IPS DF 19.7 (cell line): Measurements from ENCODE around the gene RAG2.
"Not testable (repeated sequence)": the region's sequence is repeated elsewhere in the genome, so short reads cannot be mapped to it uniquely, and the experiment has no call there.

Source experiments
- DNase-seq: peaks from one replicate; pipeline ENCODE4 v3.0.0-alpha.2; 2013; ENCODE audit warnings: low read depth, low spot score

Gene RAG2

DNA sequence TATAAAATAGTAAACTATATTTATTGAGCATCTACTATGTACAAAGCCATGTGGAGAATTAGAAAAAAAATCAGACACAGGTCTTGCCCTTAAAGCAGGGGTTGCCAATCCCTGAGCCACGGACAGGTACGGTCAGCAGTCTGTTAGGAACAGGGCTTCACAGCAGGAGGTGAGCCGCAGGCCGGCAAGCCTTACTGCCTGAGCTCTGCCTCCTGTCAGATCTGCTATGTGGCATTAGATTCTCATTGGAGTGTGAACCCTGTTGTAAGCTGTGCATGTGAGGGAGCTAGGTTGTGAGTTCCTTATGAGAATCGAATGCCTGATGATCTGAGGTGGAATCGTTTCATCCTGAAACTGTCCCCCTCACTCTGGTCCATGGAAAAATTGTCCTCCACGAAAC is 2.1 kb upstream of the RAG2 start:
- no peak for DNase-seq

DNA sequence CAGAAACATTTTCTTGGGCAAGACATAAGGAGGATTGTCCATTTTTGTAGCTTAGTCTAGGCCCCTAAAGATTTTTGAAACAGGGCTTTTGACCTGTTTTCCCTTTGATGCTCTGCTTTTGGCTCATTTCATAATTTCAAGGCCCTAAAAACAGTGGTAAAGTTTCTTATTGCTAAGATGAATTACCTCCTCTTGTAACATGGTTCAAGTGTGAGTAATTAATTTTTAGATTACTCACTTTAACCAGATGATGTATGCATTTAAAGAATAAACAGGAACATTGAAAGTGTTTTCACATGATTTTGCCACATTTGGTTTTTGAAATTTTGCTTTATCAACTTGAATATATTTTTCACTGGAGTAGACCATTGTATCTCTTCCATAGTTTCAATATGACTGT is 1.2 kb downstream of the RAG2 start:
- DNase-seq = no peak

DNA sequence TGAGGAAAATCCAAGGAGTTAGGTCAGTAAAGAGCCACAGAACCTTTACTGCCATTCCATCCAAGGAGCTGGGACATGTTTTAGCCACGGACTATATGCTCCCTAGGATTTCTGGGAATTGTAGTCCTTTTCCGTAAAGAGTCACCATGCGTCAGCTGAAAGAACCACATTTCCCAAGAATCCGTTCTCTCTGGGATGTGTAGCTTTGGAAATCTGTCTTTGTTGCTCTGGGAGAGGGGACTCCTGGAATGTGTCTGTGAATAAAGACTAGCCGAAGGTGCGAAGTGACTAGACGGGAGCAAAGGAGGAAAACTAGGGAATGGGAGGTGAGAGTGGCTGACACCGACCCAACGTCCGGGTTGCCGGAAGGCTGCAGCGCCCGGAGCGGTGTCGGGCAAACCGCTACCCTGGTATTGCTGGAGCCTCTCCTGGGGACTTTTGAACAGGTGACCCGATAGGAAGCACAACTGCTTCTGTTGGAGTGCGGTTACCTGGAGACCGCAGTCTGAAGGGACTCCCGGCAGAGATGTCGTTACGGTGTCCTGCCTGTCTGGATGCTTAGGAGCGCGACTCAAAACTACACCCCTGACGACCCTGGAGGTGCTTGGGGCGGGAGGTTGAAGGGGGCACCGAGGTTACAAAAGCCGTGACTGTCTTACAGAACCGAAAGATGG is 3.6 kb downstream of the RAG2 start, which contains the start of gene IFTAP:
TSS of gene IFTAP (plus strand) at position 187 of the 674 bp plus-strand sequence. CDS start 15,602 bp downstream, outside the sequence.
- peak; percentile 94 for DNase-seq

DNA sequence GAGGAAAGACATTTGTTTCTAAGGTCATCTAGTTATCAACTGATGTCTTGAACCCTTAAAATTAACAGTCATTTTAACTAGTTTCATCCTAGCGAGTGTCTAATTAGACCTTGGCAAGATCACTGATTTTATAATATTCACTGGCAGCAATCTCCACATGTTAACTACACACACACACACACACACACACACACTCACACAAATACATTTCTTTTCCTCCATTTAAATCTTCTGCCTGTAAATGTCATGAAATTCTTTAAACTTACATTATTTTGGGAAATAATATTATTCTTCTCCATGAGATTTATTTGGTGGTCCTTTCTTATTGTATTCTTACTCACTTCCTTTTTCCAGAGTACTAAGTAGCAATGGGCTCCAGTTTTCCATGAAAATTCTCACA is 6.6 kb downstream of the RAG2 start:
- no peak for DNase-seq

DNA sequence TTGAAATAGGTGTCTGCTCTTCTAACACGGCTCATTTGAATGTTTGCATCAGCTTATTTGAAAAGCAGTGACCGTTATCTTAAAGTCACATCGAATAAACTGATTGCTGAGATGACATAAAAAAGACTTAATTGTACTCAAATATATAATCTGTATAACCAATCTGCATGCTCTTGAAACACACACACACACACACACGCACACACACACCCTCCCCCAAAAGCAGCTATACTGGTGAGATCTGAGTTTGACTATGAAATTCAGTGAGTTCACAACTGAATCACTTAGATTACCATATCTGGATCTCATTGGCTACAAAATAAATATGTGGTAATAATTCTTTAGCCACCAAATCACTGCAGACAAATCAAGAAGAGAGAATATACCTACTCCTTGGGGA is 7.5 kb downstream of the RAG2 start:
- no peak for DNase-seq

DNA sequence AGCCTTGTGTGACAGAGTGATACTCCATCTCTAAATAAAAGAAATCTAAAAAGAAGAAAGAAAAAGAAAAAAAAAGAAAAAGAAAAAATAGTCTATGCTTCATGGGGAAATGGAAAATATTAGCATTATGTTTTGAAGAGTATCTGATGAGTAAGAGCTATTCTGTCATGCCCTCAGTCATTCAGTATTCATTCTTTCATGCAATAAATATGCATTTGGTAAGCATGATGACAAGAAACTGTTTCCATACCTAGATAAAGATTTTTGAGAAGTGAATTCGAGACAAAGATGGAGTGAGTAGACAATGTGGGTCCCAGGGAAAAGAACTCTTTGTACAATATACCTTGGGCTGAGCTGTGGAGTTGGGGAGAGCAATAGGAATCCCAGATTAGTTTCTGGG is 9.9 kb downstream of the RAG2 start:
- no peak for DNase-seq

DNA sequence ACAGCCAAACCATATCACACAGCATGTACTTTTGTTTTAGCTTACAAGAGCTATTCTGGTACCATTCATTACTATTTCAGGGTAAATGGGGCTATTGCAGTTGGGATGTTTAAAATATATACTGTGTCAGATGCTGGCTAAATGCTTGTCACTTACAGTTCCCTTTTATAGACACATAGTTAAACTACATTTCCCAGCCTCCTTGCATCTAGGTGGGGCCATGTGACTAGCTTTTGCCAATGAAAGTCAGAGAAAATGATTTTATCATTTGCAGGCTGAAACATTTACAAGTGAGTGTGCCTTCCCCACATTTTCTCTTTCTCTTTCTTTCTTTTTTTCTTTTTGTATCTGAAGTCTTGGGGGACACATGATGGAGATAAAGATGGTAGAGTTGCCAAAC is 11.5 kb downstream of the RAG2 start:
- no peak for DNase-seq

DNA sequence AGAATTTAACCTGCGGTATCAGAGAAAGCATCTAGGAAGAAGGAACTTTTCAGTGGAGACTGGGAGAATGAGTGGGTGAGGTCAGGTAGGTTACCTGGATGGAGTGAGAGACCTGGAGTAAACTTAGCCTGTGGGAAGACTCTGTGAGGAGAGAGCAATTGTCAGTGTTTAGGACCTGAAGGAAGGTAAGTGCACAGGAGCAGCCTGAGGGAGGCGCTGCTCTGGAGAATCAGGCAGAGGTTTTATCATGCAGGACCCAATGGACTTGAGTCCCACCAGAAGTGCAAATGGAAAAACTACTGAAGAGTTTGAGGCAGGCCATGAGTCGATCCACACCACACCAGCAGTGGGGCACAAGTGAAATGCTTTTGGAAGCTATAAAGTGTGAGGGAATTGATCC is 14.4 kb downstream of the RAG2 start:
- DNase-seq = no peak

DNA sequence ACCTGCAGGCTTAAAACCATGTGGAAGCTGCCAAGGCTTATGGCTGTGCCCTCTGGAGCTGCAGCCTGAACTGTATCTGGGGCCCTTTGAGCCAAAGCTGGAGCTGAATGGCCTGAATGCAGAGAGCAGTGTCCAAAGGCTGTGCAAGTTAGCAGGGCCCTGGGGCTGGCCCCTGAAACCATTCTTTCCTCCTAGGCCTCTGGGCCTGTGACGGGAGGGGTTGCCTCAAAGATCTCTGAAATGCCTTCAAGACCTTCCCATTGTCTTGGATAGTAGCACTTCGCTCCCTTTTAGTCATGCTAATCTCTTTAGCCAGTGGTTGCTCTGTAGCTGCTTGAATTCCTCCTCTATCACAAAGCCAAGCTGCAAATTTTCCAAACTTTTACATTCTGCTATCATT is 16.5 kb downstream of the RAG2 start:
- DNase-seq = no peak

DNA sequence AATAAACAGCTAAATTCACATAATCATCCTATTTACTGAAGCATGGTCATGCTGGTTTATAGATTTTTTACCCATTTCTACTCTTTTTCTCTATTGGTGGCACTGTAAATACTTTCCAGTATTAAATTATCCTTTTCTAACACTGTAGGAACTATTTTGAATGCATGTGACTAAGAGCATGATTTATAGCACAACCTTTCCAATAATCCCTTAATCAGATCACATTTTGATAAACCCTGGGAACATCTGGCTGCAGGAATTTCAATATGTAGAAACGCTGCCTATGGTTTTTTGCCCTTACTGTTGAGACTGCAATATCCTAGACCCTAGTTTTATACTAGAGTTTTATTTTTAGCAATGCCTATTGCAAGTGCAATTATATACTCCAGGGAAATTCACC is 19.6 kb downstream of the RAG2 start:
- DNase-seq = no peak

DNA sequence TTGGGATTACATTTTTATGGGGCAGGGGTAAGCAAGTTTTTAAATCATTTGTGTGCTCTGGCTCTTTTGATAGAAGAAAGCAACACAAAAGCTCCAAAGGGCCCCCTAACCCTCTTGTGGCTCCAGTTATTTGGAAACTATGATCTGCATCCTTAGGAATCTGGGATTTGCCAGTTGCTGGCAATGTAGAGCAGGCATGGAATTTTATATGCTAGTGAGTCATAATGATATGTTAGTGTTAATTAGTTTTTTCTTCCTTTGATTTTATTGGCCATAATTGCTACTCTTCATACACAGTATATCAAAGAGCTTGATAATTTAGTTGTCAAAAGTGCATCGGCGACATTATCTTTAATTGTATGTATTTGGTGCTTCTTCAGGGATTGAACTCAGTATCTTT is 20.2 kb downstream of the RAG2 start:
- DNase-seq = no peak

DNA sequence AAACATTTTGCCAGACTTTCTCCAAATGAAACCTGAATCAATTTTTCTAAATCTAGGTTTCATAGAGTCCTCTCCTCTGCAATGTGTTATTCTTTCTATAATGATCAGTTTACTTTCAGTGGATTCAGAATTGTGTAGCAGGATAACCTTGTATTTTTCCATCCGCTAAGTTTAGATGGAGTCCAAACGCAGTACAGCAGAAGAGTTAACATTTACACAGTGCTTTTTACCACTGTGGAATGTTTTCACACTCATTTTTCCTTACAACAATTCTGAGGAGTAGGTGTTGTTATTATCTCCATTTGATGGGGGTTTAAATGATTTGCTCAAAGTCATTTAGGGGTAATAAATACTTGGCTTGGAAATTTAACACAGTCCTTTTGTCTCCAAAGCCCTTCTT is 20.7 kb downstream of the RAG2 start:
- DNase-seq = no peak

DNA sequence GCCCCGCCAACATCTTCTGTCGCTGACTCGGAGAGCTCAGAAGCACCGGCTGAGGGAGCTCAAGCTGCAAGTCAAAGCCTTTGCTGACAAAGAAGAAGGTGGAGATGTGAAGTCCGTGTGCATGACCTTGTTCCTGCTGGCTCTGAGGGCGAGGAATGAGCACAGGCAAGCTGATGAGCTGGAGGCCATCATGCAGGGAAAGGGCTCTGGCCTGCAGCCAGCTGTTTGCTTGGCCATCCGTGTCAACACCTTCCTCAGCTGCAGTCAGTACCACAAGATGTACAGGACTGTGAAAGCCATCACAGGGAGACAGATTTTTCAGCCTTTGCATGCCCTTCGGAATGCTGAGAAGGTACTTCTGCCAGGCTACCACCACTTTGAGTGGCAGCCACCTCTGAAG is 23.6 kb downstream of the RAG2 start:
- DNase-seq = no peak

DNA sequence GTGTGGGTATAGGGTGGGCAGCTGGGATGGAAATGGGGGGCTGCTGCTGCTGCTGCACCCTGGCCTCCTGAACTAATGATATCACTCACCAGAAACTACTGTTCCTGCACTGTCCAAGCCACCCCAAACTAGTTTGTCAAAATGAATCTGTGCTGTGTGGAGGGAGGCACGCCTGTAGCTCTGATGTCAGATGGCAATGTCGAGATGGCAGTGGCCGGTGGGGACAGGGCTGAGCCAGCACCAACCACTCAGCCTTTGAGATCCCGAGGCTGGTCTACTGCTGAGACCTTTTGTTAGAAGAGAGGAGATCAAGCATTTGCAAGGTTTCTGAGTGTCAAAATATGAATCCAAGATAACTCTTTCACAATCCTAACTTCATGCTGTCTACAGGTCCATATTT is 28.9 kb downstream of the RAG2 start:
- no peak for DNase-seq

DNA sequence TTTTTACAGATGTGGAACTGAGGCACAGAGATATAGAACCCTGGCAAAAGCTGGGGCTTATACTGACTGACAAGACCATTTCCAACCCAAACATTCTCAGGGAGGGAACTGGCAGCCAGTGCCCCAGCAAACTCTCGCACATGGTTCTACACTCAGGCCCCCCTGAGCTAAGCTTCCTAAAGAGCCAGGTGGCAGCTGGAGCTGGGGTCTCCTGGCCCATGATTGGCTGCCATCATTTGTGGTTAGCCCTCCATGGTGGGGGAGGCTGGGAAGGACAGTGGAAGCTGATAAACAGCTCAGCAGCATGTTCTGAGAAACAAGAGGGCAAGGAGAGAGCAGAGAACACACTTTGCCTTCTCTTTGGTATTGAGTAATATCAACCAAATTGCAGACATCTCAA is 30.3 kb downstream of the RAG2 start, which contains the start of gene RAG1:
TSS of gene RAG1 (plus strand) at position 314 of the 400 bp plus-strand sequence. CDS start 5,298 bp downstream, outside the sequence.
- no peak for DNase-seq

DNA sequence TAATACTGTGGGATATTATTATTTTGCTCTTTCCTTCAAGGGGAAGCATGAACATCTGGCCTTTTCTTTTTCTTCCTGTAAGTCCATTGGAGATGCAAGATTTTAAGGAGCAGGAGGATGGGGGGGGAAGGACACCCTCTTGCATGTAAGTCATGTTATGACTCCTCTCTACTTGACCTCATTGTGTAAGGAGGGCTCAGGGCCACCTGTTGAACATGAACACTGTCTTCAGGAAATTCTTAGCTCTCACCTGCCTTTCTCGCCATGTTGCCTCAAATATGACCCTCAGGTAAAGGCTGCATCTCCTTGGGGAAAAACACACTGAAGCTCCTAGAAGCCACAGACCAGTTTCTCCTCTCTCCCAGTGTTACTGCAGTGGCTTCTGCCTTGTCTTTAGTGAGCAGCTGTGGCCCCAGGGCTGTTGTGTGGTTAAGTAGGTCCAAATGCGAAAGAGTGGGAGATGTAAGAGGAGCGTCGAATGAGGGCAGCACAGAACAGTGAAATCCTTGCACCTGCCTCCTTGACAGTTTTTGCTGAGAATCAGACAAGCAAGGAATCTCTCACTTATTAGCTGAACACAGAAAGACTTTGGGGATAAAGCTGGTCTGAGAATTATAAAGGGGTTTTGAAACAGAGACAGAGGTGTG is 31.5 kb downstream of the RAG2 start:
- no peak for DNase-seq

DNA sequence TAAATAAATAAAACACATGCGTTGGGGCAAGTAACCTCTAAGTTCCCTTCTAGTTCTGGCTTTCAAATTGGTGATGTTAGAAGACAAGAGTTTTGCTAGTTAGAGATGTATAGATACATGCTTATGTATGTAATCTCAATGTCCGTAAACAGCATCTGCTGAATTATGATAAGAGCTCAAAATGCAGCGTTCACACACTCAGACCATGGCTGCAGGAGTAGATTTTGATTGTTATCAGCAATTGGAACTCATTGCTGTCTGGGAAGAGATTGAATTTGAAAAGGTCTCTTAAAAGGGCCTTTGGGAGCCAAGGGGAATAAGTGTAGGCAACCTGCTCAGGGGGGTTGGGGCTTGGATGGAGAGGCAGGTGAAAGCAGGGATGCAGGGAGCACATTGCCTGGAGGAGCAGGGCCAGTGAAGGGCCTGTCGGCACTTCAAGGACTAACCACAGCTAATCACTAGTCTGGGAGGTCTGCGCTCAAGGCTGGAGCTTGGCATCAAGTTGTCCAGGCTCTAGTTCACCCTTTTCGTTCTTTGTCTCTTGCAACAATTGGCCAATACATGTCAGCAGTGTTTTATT is 32.9 kb downstream of the RAG2 start:
- DNase-seq = no peak

DNA sequence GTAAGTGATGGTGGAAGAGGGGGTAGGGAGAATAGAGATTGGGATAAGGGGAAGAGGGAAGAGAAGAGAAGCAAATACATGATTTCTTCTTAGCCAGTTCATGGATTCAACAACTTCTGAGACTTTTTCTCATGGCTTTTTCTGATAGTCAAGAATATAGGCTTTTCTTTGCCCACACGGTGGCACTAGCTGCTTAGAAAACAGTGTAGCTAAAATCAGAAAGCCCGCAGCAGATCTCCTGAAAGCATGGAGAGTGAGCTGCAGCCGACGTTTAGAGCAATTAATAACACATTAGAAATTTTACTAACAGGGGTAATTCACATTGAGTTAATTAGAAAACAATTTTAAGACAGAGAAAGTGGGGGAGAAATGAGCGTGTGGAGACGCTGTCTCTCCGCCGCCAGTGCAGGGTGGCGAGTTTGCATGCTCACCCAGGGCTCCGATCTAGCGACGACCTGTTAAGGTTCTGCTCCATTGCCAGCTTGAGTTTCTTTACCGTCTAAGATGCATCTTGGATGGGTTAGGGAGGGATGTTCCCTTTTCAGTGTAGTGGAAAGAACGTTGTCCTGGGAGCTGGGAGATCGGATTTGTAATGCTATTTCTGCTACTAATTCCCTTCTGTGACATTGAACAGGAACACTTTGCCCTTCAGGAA is 33.5 kb downstream of the RAG2 start:
- DNase-seq = peak; percentile 7

DNA sequence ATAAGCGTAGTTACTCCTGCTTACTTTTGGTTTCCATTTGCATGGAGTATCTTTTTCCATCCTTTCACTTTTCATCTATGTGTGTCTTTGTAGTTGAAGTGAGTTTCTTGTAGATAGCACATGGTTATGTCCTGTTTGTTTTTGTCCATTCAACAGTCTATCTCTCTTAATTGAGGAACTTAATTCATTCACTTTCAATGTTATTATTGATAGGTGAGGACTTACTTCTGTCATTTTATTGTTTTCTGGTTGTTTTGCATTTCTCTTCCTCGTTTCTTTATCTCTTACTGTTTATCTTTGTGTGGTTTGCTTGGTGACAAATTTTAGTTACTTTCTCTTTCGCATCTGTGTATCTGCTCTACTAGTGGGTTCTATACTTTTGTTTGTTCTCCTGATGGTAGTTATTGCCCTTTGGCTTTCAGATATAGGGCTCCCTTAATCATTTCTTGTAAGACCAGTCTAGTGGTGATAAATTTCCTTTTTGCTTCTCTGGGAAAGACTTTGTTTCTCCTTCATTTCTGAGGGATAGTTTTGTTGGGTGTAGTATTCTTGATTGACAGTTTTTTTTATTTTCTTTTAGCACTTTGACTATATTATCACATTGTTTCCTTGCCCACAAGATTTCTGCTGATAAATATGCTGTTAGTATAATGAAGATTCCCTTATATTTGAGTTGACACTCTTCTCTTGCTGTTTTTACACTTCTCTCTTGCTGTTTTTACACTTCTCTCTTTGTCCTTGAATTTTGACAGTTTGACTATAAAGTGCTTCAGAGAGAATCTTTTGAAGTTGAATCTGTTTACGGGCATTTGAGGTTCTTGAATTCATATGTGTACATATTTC is 39.2 kb downstream of the RAG2 start:
- no peak for DNase-seq

DNA sequence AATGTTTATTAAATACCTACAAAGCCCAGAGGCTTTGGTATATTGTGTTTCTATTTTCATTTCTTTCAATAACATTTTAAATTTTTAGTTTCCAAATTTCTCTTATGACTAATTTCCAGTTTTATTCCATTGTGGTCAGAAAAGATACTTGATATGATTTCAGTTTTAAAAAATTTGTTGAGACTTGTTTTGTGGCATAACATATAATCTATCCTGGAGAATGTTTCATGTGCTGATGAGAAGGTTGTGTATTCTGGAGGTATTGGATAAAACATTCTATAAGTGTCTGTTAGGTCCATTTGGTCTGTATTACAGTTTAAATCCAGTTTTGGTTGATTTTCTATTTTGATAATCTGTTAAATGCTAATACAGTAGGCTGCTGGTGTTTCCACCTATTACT is 40.0 kb downstream of the RAG2 start:
- DNase-seq = no peak

DNA sequence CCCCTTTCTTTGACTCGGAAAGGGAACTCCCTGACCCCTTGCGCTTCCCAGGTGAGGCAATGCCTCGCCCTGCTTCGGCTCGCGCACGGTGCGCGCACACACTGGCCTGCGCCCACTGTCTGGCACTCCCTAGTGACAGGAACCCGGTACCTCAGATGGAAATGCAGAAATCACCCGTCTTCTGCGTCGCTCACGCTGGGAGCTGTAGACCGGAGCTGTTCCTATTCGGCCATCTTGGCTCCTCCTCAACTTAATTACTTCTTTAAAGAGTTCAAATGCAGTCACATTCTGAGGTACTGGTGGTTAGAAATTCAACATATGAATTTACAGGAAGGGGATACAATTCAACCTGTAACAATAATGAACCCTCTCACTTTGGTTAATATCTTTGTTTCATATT is 40.6 kb downstream of the RAG2 start:
- not testable (repeated sequence) for DNase-seq
